ENCODE results near the gene SLC12A7.
"Not testable (repeated sequence)": the region's sequence is repeated elsewhere in the genome, so short reads cannot be mapped to it uniquely, and the experiment has no call there.

SLC12A7 gene

GRCh38 chr5:1128977-1129710 is 17.3 kb upstream of the SLC12A7 start:
- H3K4me3 ChIP-seq (ENCODE audit: low read length in 2 of 2), result no peak overlapping the region
- H3K27me3 ChIP-seq (ENCODE audit: control insufficient read depth in 2 of 2, insufficient read depth in 2 of 2, low read length in 2 of 2), result no peaks in the 10 kb centered on the region
- no peaks in the 10 kb centered on the region for H3K36me3 ChIP-seq (ENCODE audit: control insufficient read depth in 2 of 2, insufficient read depth in 2 of 2, low read length in 2 of 2)
- no peaks in the 10 kb centered on the region for H3K9me3 ChIP-seq (ENCODE audit: control insufficient read depth in 2 of 2, low read length in 2 of 2)
- H3K27ac ChIP-seq (ENCODE audit: low read depth in 2 of 2, low read length in 2 of 2), result peak overlapping the region; percentile 89 to 91
- H3K9ac ChIP-seq (ENCODE audit: low read depth in 1 of 2, low read length in 2 of 2), result peak overlapping the region in 1 of 2 donors; percentile 70
- H3K4me1 ChIP-seq (ENCODE audit: control insufficient read depth in 2 of 2, insufficient read depth in 2 of 2, low read length in 2 of 2), result peaks cover 36 to 40% of the 10 kb centered on the region in 2 donors

GRCh38 chr5:1127959-1128785 is 16.3 kb upstream of the SLC12A7 start:
- no peaks in the 10 kb centered on the region for H3K27me3 ChIP-seq (ENCODE audit: control insufficient read depth in 2 of 2, insufficient read depth in 2 of 2, low read length in 2 of 2)
- peak overlapping the region in 1 of 2 donors; percentile 26 for H3K4me3 ChIP-seq (ENCODE audit: low read length in 2 of 2)
- peaks cover 34 to 40% of the 10 kb centered on the region in 2 donors for H3K4me1 ChIP-seq (ENCODE audit: control insufficient read depth in 2 of 2, insufficient read depth in 2 of 2, low read length in 2 of 2)
- peak overlapping the region; percentile 37 to 91 for H3K27ac ChIP-seq (ENCODE audit: low read depth in 2 of 2, low read length in 2 of 2)
- no peaks in the 10 kb centered on the region for H3K9me3 ChIP-seq (ENCODE audit: control insufficient read depth in 2 of 2, low read length in 2 of 2)
- no peaks in the 10 kb centered on the region for H3K36me3 ChIP-seq (ENCODE audit: control insufficient read depth in 2 of 2, insufficient read depth in 2 of 2, low read length in 2 of 2)
- H3K9ac ChIP-seq (ENCODE audit: low read depth in 1 of 2, low read length in 2 of 2), result peak overlapping the region; percentile 1 to 44

GRCh38 chr5:1125695-1126094 is 13.8 kb upstream of the SLC12A7 start:
- not testable (repeated sequence) for H3K9ac ChIP-seq (ENCODE audit: low read depth in 1 of 2, low read length in 2 of 2); H3K36me3 ChIP-seq (ENCODE audit: control insufficient read depth in 2 of 2, insufficient read depth in 2 of 2, low read length in 2 of 2); H3K27me3 ChIP-seq (ENCODE audit: control insufficient read depth in 2 of 2, insufficient read depth in 2 of 2, low read length in 2 of 2); H3K9me3 ChIP-seq (ENCODE audit: control insufficient read depth in 2 of 2, low read length in 2 of 2); H3K4me3 ChIP-seq (ENCODE audit: low read length in 2 of 2); H3K27ac ChIP-seq (ENCODE audit: low read depth in 2 of 2, low read length in 2 of 2)
- peaks cover 23 to 29% of the 10 kb centered on the region in 2 donors for H3K4me1 ChIP-seq (ENCODE audit: control insufficient read depth in 2 of 2, insufficient read depth in 2 of 2, low read length in 2 of 2)

GRCh38 chr5:1125030-1125357 is 13.1 kb upstream of the SLC12A7 start:
- Histone ChIP-seq H3K4me3 (ENCODE audit: low read length in 2 of 2) (no peak overlapping the region), H3K27ac (ENCODE audit: low read depth in 2 of 2, low read length in 2 of 2) (peak overlapping the region; percentile 39 to 48), H3K9me3 (ENCODE audit: control insufficient read depth in 2 of 2, low read length in 2 of 2) (no peaks in the 10 kb centered on the region), H3K27me3 (ENCODE audit: control insufficient read depth in 2 of 2, insufficient read depth in 2 of 2, low read length in 2 of 2) (no peaks in the 10 kb centered on the region), H3K9ac (ENCODE audit: low read depth in 1 of 2, low read length in 2 of 2) (no peak overlapping the region), H3K36me3 (ENCODE audit: control insufficient read depth in 2 of 2, insufficient read depth in 2 of 2, low read length in 2 of 2) (no peaks in the 10 kb centered on the region), H3K4me1 (ENCODE audit: control insufficient read depth in 2 of 2, insufficient read depth in 2 of 2, low read length in 2 of 2) (peaks cover 21 to 25% of the 10 kb centered on the region in 2 donors)

DNA sequence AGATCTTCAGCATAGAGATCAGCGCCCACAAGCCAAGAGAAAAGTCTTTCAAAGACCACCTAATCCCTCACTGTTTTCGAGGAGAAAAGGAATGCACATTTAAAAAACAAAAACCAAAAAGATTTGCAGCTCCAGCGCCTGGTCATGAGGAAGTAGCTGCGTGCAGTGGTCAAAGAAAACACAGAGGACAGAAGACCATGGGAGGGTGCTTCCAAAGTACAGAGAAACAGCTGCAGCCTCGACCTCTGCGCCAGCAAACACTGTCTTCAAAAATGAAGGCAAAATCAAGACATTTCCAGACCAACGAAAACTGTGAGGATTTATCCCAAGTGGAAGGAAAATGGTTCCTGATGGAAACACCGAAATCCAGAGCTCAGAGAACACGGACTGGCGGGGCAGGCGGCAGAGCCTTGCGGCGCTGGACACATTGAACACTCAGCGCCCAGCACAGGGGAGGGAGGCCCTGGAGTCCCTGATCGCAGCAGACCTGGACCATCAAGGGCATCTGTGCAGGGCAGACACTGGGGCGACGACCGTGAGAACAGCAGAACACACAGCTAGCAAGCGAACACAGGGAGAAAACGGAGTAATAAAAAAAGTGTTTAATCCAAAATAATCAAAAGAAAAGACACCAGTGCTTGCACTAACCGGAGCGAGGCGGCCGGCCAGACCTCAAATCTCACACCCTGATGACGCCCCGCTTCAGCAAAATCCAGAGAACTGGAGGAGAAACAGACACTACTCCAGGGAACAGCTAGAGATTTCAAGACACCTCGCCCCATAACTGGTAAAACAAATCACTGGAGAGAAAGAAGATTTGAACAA is 12.6 kb upstream of the SLC12A7 start:
- H3K4me1 ChIP-seq (ENCODE audit: control insufficient read depth in 2 of 2, insufficient read depth in 2 of 2, low read length in 2 of 2), result peaks cover 22 to 25% of the 10 kb centered on the region in 2 donors
- H3K9ac ChIP-seq (ENCODE audit: low read depth in 1 of 2, low read length in 2 of 2), result peak overlapping the region in 1 of 2 donors; percentile 21
- no peak overlapping the region for H3K4me3 ChIP-seq (ENCODE audit: low read length in 2 of 2)
- H3K27me3 ChIP-seq (ENCODE audit: control insufficient read depth in 2 of 2, insufficient read depth in 2 of 2, low read length in 2 of 2), result no peaks in the 10 kb centered on the region
- H3K9me3 ChIP-seq (ENCODE audit: control insufficient read depth in 2 of 2, low read length in 2 of 2), result no peaks in the 10 kb centered on the region
- H3K27ac ChIP-seq (ENCODE audit: low read depth in 2 of 2, low read length in 2 of 2), result peak overlapping the region; percentile 48 to 49
- no peaks in the 10 kb centered on the region for H3K36me3 ChIP-seq (ENCODE audit: control insufficient read depth in 2 of 2, insufficient read depth in 2 of 2, low read length in 2 of 2)

DNA sequence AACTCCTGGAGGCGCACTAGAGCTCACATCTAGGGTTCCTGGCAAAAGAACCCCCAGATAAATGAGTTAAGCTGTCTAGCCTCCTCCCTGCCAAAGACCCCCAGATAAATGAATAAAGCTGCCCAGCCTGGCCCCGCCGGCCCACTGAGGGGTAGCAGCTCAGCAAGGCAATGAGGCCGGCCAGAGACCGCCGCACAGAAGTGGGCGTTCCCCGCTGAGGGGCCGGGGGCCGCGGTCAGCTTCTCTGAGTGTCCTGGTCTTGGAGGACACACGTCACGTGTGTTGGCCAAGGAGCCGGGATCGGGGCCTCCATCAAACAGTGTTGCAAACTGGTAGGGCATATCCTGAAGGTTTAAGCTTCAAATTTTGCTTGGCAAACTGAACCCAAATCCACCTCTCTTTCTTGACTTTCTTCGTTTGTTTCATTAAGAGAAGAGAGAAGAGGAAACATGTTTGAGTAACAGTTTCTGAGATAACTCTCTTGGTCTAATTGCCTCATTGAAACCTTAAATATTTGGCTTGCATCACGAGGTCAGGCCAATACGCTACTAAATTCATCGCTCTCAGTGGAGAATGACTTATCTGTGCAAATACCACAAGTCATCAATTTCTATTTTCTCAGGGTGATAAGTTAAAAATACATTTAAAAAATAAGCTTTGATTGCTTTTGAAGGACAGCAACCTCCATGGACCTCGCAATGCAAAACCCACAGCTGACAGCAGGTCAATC is 11.7 kb upstream of the SLC12A7 start:
- no peak overlapping the region for H3K27ac ChIP-seq (ENCODE audit: low read depth in 2 of 2, low read length in 2 of 2)
- no peaks in the 10 kb centered on the region for H3K36me3 ChIP-seq (ENCODE audit: control insufficient read depth in 2 of 2, insufficient read depth in 2 of 2, low read length in 2 of 2)
- no peak overlapping the region for H3K4me3 ChIP-seq (ENCODE audit: low read length in 2 of 2)
- H3K9ac ChIP-seq (ENCODE audit: low read depth in 1 of 2, low read length in 2 of 2), result no peak overlapping the region
- peaks cover 25% of the 10 kb centered on the region in 2 donors for H3K4me1 ChIP-seq (ENCODE audit: control insufficient read depth in 2 of 2, insufficient read depth in 2 of 2, low read length in 2 of 2)
- no peaks in the 10 kb centered on the region for H3K27me3 ChIP-seq (ENCODE audit: control insufficient read depth in 2 of 2, insufficient read depth in 2 of 2, low read length in 2 of 2)
- H3K9me3 ChIP-seq (ENCODE audit: control insufficient read depth in 2 of 2, low read length in 2 of 2), result no peaks in the 10 kb centered on the region

DNA sequence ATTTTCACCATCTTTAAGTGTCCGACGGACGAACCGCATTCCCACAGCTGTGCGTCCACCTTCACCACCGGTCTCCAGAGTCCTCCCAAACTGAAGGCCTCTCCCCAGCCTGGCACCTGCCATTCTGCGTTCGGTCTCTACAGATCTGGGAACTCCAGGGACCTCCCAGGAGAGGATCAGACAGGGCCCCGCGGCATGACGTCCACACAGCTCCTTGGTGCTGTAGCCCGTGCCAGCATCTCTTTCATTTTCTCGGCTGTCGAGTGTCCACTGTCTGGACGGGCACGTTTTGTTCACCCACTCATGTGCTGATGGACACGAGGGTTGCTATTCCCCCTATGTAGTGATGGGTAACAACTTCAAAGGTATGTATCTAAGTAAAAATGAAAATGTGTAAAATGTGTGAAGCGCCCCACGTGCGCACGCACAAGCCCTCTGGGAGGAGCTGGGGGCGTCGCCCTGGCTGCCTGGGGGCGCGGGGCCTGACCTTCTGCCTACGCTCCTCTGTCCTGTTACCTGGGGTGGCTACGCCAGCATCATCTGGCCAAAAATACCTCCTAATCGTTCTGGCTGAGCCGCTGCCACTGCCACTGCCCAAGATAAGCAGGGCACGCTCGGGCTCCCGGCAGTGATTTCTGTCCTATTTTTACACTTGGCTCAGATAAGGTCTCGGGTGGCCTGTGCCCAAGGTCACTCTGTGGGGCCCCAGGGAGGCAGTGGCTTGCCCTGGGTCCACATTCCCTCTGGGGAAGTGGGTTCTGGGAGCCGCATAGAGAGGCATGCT is 10.8 kb upstream of the SLC12A7 start:
- Histone ChIP-seq H3K36me3 (ENCODE audit: control insufficient read depth in 2 of 2, insufficient read depth in 2 of 2, low read length in 2 of 2) (no peaks in the 10 kb centered on the region), H3K9ac (ENCODE audit: low read depth in 1 of 2, low read length in 2 of 2) (no peak overlapping the region), H3K27me3 (ENCODE audit: control insufficient read depth in 2 of 2, insufficient read depth in 2 of 2, low read length in 2 of 2) (no peaks in the 10 kb centered on the region), H3K4me3 (ENCODE audit: low read length in 2 of 2) (no peak overlapping the region), H3K27ac (ENCODE audit: low read depth in 2 of 2, low read length in 2 of 2) (no peak overlapping the region), H3K4me1 (ENCODE audit: control insufficient read depth in 2 of 2, insufficient read depth in 2 of 2, low read length in 2 of 2) (peaks cover 23% of the 10 kb centered on the region in 2 donors), H3K9me3 (ENCODE audit: control insufficient read depth in 2 of 2, low read length in 2 of 2) (no peaks in the 10 kb centered on the region)

GRCh38 chr5:1121891-1122290 is 10.0 kb upstream of the SLC12A7 start:
- Histone ChIP-seq H3K9ac (ENCODE audit: low read depth in 1 of 2, low read length in 2 of 2) (no peak overlapping the region), H3K27me3 (ENCODE audit: control insufficient read depth in 2 of 2, insufficient read depth in 2 of 2, low read length in 2 of 2) (no peaks in the 10 kb centered on the region), H3K4me1 (ENCODE audit: control insufficient read depth in 2 of 2, insufficient read depth in 2 of 2, low read length in 2 of 2) (peaks cover 21% of the 10 kb centered on the region in 2 donors), H3K36me3 (ENCODE audit: control insufficient read depth in 2 of 2, insufficient read depth in 2 of 2, low read length in 2 of 2) (no peaks in the 10 kb centered on the region), H3K27ac (ENCODE audit: low read depth in 2 of 2, low read length in 2 of 2) (no peak overlapping the region), H3K4me3 (ENCODE audit: low read length in 2 of 2) (no peak overlapping the region), H3K9me3 (ENCODE audit: control insufficient read depth in 2 of 2, low read length in 2 of 2) (no peaks in the 10 kb centered on the region)

GRCh38 chr5:1121044-1121443 is 9.2 kb upstream of the SLC12A7 start:
- Histone ChIP-seq H3K9me3 (ENCODE audit: control insufficient read depth in 2 of 2, low read length in 2 of 2) (no peaks in the 10 kb centered on the region), H3K36me3 (ENCODE audit: control insufficient read depth in 2 of 2, insufficient read depth in 2 of 2, low read length in 2 of 2) (no peaks in the 10 kb centered on the region), H3K27ac (ENCODE audit: low read depth in 2 of 2, low read length in 2 of 2) (no peak overlapping the region), H3K4me3 (ENCODE audit: low read length in 2 of 2) (no peak overlapping the region), H3K9ac (ENCODE audit: low read depth in 1 of 2, low read length in 2 of 2) (no peak overlapping the region), H3K27me3 (ENCODE audit: control insufficient read depth in 2 of 2, insufficient read depth in 2 of 2, low read length in 2 of 2) (no peaks in the 10 kb centered on the region), H3K4me1 (ENCODE audit: control insufficient read depth in 2 of 2, insufficient read depth in 2 of 2, low read length in 2 of 2) (peaks cover 21% of the 10 kb centered on the region in 2 donors)

Data from mucosa of rectum (tissue), 2 donors.